Lower lobe of right lung (tissue), 2 donors: ENCODE data around the gene CARS1. TPM values are rescaled to one million over a fixed set of nuclear protein-coding genes. Genes with fewer than 3 reads are reported as not detected.

Experiments used
- ATAC-seq, 2 donors: fragments of 200-7000 bp; cut with Tn5 transposase; one replicate each; pipeline ENCODE4 v1.9.1; 2020 to 2022; ENCODE audit warnings: mild to moderate bottlenecking in 2 of 2, moderate library complexity in 2 of 2
- DNase-seq: peaks from one replicate; pipeline ENCODE4 v3.0.0-alpha.2; 2020
- H3K27ac ChIP-seq: fragments of 200-600 bp; one replicate; pipeline ENCODE4 v1.8.0; 2022
- H3K27me3 ChIP-seq: fragments of 200-600 bp; one replicate; pipeline ENCODE4 v1.8.0; 2022; ENCODE audit warnings: low read depth
- H3K36me3 ChIP-seq: fragments of 200-600 bp; one replicate; pipeline ENCODE4 v1.8.0; 2022; ENCODE audit warnings: mild to moderate bottlenecking
- H3K4me1 ChIP-seq: fragments of 200-600 bp; one replicate; pipeline ENCODE4 v1.8.0; 2022
- H3K4me3 ChIP-seq: fragments of 200-600 bp; one replicate; pipeline ENCODE4 v1.8.0; 2022; ENCODE audit warnings: mild to moderate bottlenecking
- H3K9me3 ChIP-seq: fragments of 200-600 bp; one replicate; pipeline ENCODE4 v1.8.0; 2022
- intact Hi-C: fragments of 100-400 bp; cut with DNase I; formaldehyde crosslinking; loops from one replicate; pipeline ENCODE4 v1.11.0; 2022
- total RNA-seq: library from RNA; stranded (reverse); fragmentation: NEBNext Ultra II Directional; extraction: Animal tissue kit (Norgen Biotek cat#: 25700); gene quantifications from one replicate; pipeline ENCODE4 v1.2.1, GENCODE V29; 2021
- TF ChIP-seq, protein P1 (sequence below): fragments of 200-600 bp; IDR thresholded peaks from one replicate; pipeline ENCODE4 v1.8.0; 2022; ENCODE audit warnings: antibody characterized with exemption, mild to moderate bottlenecking
- donor health status: DM: no; HTN: yes; CAD: no; lungs with severe emphysema.

Gene CARS1
- total RNA-seq, 1 donor from 2014 or later = 40.2 TPM

DNA sequence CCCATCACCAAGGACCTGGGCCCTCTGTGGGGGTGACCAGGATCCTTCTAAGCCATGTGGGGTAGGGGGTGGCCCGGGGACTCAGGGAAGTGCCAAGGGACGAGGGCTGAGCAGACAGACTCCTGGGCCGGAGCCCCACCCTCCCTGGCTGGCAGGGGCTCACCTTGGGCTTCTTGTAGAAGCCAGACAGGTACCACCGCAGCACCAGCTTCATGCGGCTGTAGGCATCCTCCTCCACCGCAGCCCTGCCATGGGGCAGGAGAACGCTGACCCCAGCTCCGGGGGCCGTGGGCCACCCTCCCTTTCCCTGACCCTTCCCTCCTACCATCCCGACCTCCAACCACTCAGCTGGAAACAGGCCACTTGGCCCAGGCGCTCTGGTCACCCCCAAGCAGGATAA is 45.9 kb upstream of the CARS1 start:
- ATAC-seq = no peak
- TF ChIP-seq, protein P1, sequence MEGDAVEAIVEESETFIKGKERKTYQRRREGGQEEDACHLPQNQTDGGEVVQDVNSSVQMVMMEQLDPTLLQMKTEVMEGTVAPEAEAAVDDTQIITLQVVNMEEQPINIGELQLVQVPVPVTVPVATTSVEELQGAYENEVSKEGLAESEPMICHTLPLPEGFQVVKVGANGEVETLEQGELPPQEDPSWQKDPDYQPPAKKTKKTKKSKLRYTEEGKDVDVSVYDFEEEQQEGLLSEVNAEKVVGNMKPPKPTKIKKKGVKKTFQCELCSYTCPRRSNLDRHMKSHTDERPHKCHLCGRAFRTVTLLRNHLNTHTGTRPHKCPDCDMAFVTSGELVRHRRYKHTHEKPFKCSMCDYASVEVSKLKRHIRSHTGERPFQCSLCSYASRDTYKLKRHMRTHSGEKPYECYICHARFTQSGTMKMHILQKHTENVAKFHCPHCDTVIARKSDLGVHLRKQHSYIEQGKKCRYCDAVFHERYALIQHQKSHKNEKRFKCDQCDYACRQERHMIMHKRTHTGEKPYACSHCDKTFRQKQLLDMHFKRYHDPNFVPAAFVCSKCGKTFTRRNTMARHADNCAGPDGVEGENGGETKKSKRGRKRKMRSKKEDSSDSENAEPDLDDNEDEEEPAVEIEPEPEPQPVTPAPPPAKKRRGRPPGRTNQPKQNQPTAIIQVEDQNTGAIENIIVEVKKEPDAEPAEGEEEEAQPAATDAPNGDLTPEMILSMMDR = no peak

DNA sequence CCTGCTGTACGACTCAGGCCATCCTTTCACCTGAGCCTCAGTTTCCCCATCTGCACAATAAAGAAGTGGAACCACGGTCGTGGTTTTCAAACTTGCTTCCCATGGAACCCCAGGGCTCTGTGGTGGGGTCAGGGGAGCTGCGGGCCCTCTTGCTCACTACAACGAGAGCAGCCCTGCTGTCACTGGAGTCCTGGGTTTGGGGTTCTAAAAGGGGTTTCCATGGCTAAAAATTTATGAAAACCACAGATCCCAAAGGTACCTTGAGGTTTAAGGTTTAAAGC is 45.4 kb upstream of the CARS1 start:
- H3K4me1 ChIP-seq = peaks cover 17% of the 10 kb centered on the region
- no peaks in the 10 kb centered on the region for H3K27me3 ChIP-seq
- intact Hi-C loops = no loop called here
- ATAC-seq (no peak), DNase-seq (no peak)
- H3K4me3 ChIP-seq = no peak overlapping the region
- H3K36me3 ChIP-seq = peaks cover 63% of the 10 kb centered on the region
- no peak overlapping the region for H3K27ac ChIP-seq
- no peaks in the 10 kb centered on the region for H3K9me3 ChIP-seq
- TF ChIP-seq, protein P1 = no peak

More for the DNA sequence above, 45.9 kb upstream of the CARS1 start:
- H3K4me3 ChIP-seq = no peak overlapping the region
- peaks cover 17% of the 10 kb centered on the region for H3K4me1 ChIP-seq
- peak; percentile 38 for DNase-seq
- intact Hi-C loops = no loop called here
- H3K27ac ChIP-seq = no peak overlapping the region
- no peaks in the 10 kb centered on the region for H3K9me3 ChIP-seq
- H3K27me3 ChIP-seq = no peaks in the 10 kb centered on the region
- H3K36me3 ChIP-seq = peaks cover 62% of the 10 kb centered on the region

DNA sequence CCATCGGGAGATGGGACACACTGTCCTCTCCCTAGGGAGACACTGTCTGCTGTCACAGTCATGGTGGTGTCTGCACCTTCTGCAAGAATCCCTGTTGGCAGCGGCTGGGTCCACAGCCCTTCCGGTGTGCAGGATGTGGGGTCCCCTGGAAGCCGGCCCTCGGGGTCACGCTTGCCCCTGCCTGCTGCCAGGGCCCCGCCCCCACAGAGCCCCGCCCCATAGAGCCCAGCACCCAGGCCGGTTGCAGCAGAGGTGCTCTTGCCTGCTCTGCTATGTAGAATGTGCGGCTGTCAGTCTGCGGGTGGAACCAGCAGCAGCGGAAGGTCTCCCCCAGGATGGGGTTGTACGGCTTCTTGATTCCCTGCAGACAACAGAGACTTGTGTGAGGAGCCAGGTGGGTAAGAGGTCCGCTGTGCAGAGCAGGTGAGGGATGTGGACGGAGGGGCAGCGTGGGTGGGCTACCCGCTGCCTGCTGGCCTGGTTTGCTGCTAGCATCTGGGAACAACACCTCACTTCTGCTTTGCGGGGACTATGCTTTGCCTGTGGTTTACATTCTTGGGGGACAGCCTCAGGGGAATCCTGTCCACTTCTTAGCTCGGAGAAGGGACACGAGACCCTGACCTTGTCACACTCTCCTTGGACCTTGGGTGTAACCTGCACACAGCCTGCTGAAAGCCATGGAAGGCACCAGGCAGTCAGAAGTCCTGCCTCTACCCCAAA is 44.9 kb upstream of the CARS1 start:
- no peak overlapping the region for H3K4me3 ChIP-seq
- H3K36me3 ChIP-seq = peaks cover 63% of the 10 kb centered on the region
- H3K9me3 ChIP-seq = no peaks in the 10 kb centered on the region
- peaks cover 17% of the 10 kb centered on the region for H3K4me1 ChIP-seq
- no peak overlapping the region for H3K27ac ChIP-seq
- no peaks in the 10 kb centered on the region for H3K27me3 ChIP-seq
- ATAC-seq = no peak
- TF ChIP-seq, protein P1 = no peak
- no peak for DNase-seq
- intact Hi-C loops = no loop called here

DNA sequence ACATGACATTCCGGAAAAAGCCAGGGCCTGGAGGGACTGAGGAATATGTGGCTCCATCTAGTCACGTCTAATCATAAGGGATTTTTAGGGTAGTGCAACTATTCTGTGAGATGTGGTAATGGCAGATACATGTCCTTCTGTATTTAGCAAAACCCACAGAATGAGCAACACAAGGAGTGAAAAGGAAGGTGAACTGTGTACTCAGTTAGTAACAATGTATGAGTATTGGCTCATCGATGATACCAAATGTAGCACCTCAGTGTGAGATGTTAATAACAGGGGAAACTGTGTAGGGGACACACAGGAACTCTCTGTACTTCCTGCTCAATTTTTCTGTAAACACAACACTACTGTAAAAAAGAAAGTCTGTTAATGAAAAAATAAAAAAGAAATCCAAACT is 42.0 kb upstream of the CARS1 start:
- no peaks in the 10 kb centered on the region for H3K9me3 ChIP-seq
- H3K4me1 ChIP-seq = peaks cover 28% of the 10 kb centered on the region
- H3K36me3 ChIP-seq = peaks cover 50% of the 10 kb centered on the region
- H3K27me3 ChIP-seq = no peaks in the 10 kb centered on the region
- intact Hi-C loops = loop anchor here (10.0 kb wide), 1 partner anchor 64 kb away; no protein-coding TSS in a partner anchor
- H3K4me3 ChIP-seq = no peak overlapping the region
- TF ChIP-seq, protein P1 = no peak
- H3K27ac ChIP-seq = no peak overlapping the region
- DNase-seq (no peak), ATAC-seq (peak; percentile 5 to 31)

DNA sequence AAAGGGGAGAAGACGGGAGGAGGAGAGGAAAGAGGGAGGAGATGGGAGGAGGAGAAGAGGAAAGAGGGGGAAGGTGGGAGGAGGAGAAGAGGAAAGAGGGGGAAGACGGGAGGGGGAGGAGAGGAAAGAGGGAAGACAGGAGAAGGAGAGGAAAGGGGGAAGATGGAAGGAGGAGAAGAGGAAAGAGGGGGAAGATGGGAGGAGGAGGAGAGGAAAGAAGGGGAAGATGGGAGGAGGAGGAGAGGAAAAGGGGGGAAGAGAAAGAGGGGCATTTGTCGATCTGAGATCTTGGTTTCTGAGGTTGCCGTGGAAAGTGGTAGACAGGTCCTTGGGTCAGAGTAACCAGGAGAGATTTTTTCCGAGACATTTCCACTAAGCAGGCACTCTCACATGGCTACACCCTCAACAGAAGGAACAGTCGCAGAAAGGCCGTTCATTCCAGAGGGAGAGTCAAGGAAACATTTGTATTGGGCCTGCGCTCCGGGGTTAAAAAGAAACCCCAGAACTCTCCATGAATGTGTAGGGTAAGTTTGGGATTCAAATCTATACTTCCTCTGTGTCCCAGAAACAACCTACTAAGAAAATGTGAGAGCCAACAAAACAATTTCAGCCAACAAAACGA is 39.8 kb upstream of the CARS1 start:
- Histone ChIP-seq H3K9me3 (no peaks in the 10 kb centered on the region), H3K27ac (no peak overlapping the region), H3K27me3 (no peaks in the 10 kb centered on the region), H3K4me1 (peaks cover 28% of the 10 kb centered on the region), H3K36me3 (peaks cover 62% of the 10 kb centered on the region), H3K4me3 (no peak overlapping the region)
- no peak for ATAC-seq
- TF ChIP-seq, protein P1 = no peak
- intact Hi-C loops = loop anchor here (10.0 kb wide), 1 partner anchor 62 kb away; no protein-coding TSS in a partner anchor
- DNase-seq = no peak
